ENCODE data around the gene DR1.
A peak's percentile ranks its signal among the peaks of the same experiment; 100 is the strongest.

The DR1 gene

DNA sequence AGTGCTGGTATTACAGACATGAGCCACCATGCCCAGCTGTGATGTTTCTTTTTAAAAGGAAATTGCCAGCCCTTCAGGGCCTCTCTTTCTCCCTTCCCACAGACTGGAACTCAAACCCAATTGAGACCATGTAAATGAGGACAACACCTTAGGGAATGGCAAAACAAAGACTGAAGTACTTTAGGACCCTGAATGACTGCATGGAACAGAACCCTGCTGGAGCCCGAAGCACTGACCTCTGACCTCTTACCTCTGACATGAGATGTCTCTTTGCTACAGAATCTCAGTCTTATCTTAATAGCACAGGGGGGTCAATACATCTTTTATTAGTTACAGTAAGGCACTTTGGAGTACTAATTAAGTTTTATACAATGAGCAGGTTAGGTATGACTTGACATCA is 15.5 kb upstream of the DR1 start:
- H3K27me3 ChIP-seq (ENCODE audit: insufficient read depth, poor library complexity, severe bottlenecking): no peaks in the 10 kb centered on the region
- H3K36me3 ChIP-seq (ENCODE audit: low read depth): no peaks in the 10 kb centered on the region
- TF ChIP-seq, protein P1, sequence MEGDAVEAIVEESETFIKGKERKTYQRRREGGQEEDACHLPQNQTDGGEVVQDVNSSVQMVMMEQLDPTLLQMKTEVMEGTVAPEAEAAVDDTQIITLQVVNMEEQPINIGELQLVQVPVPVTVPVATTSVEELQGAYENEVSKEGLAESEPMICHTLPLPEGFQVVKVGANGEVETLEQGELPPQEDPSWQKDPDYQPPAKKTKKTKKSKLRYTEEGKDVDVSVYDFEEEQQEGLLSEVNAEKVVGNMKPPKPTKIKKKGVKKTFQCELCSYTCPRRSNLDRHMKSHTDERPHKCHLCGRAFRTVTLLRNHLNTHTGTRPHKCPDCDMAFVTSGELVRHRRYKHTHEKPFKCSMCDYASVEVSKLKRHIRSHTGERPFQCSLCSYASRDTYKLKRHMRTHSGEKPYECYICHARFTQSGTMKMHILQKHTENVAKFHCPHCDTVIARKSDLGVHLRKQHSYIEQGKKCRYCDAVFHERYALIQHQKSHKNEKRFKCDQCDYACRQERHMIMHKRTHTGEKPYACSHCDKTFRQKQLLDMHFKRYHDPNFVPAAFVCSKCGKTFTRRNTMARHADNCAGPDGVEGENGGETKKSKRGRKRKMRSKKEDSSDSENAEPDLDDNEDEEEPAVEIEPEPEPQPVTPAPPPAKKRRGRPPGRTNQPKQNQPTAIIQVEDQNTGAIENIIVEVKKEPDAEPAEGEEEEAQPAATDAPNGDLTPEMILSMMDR (IDR thresholded peaks at IDR 0.05; ENCODE audit: poor library complexity, severe bottlenecking): no peak
- no peaks in the 10 kb centered on the region for H3K9me3 ChIP-seq (ENCODE audit: severe bottlenecking)
- ATAC-seq (ENCODE audit: low read depth) (no peak), DNase-seq (ENCODE audit: low spot score) (no peak)
- H3K27ac ChIP-seq (ENCODE audit: poor library complexity, severe bottlenecking): no peak overlapping the region
- peaks cover 7% of the 10 kb centered on the region for H3K4me1 ChIP-seq (ENCODE audit: insufficient read depth, poor library complexity, severe bottlenecking)
- no peak overlapping the region for H3K4me3 ChIP-seq (ENCODE audit: severe bottlenecking)

DNA sequence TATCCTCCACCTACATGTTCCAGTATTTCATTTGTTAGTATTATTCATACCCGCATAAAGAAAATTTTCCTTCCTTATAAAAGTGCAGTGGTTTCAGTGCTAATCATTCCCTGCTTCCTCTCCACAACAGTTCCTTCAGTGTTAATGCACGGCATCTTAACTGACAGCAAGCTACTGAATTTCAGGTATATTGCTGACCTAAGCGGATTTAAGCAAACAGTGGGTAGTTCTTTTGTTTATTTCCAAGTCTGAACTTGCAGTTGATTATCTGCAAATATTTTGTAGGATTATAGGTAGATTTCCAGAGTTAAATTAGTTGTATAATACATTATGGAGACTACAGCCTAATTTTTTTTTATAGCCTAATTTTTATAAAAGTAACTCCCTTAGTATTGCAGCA is 15.1 kb upstream of the DR1 start:
- Histone ChIP-seq H3K27ac (ENCODE audit: poor library complexity, severe bottlenecking) (no peak overlapping the region), H3K36me3 (ENCODE audit: low read depth) (no peaks in the 10 kb centered on the region), H3K27me3 (ENCODE audit: insufficient read depth, poor library complexity, severe bottlenecking) (no peaks in the 10 kb centered on the region), H3K4me3 (ENCODE audit: severe bottlenecking) (no peak overlapping the region), H3K9me3 (ENCODE audit: severe bottlenecking) (no peaks in the 10 kb centered on the region), H3K4me1 (ENCODE audit: insufficient read depth, poor library complexity, severe bottlenecking) (peaks cover 2% of the 10 kb centered on the region)
- TF ChIP-seq, protein P1 (IDR thresholded peaks at IDR 0.05; ENCODE audit: poor library complexity, severe bottlenecking): no peak
- DNase-seq (ENCODE audit: low spot score) (no peak), ATAC-seq (ENCODE audit: low read depth) (no peak)

DNA sequence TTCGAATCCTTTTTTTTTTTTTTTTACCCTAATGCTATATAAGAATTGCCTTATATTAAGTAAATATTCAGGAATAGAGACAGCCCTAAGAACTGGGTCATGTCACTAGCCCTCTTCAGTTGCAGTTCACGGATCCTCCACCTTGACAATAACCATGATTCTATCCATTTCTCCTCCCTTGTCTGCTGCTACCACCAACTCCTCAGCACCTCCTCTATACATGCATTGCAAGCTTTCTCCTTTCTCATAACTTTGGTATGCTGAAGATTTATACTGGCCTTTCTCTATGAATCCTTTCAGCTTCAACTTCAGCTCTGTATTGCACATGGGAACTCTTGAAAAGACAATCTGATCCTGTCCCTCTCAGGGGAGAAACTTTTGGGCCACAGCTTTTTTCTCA is 14.3 kb upstream of the DR1 start:
- Histone ChIP-seq H3K9me3 (ENCODE audit: severe bottlenecking) (no peaks in the 10 kb centered on the region), H3K4me1 (ENCODE audit: insufficient read depth, poor library complexity, severe bottlenecking) (no peaks in the 10 kb centered on the region), H3K27me3 (ENCODE audit: insufficient read depth, poor library complexity, severe bottlenecking) (no peaks in the 10 kb centered on the region), H3K27ac (ENCODE audit: poor library complexity, severe bottlenecking) (no peak overlapping the region), H3K4me3 (ENCODE audit: severe bottlenecking) (no peak overlapping the region), H3K36me3 (ENCODE audit: low read depth) (0 out of 2 replicates have a peak, but pooled peaks cover 4% of the 10 kb centered on the region)
- DNase-seq (ENCODE audit: low spot score) (no peak), ATAC-seq (ENCODE audit: low read depth) (peak; percentile 53)
- TF ChIP-seq, protein P1 (IDR thresholded peaks at IDR 0.05; ENCODE audit: poor library complexity, severe bottlenecking): no peak

DNA sequence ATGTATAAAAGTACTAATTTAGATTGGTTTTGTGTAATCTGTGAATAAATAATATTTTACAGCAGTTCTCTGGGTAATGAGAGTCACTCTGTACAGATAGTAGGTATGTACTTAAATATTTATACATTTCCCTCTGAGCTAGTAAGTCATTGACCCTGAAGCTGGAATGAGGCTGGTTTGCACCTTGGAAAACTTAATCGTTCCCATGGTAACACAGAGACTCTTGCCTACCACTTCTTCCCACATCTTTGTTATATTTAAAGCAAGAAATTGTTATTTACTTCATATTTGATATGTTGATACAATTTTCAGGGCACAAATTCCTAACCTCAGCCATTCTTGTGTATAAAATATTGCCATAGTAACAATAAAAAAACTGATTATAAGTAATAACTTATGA is 13.3 kb upstream of the DR1 start:
- no peaks in the 10 kb centered on the region for H3K27me3 ChIP-seq (ENCODE audit: insufficient read depth, poor library complexity, severe bottlenecking)
- no peak overlapping the region for H3K27ac ChIP-seq (ENCODE audit: poor library complexity, severe bottlenecking)
- H3K9me3 ChIP-seq (ENCODE audit: severe bottlenecking): no peaks in the 10 kb centered on the region
- H3K4me3 ChIP-seq (ENCODE audit: severe bottlenecking): no peak overlapping the region
- ATAC-seq (ENCODE audit: low read depth) (no peak), DNase-seq (ENCODE audit: low spot score) (no peak)
- H3K4me1 ChIP-seq (ENCODE audit: insufficient read depth, poor library complexity, severe bottlenecking): no peaks in the 10 kb centered on the region
- peaks cover 6% of the 10 kb centered on the region; the same call in 1 of the 2 replicates for H3K36me3 ChIP-seq (ENCODE audit: low read depth)
- TF ChIP-seq, protein P1 (IDR thresholded peaks at IDR 0.05; ENCODE audit: poor library complexity, severe bottlenecking): no peak

DNA sequence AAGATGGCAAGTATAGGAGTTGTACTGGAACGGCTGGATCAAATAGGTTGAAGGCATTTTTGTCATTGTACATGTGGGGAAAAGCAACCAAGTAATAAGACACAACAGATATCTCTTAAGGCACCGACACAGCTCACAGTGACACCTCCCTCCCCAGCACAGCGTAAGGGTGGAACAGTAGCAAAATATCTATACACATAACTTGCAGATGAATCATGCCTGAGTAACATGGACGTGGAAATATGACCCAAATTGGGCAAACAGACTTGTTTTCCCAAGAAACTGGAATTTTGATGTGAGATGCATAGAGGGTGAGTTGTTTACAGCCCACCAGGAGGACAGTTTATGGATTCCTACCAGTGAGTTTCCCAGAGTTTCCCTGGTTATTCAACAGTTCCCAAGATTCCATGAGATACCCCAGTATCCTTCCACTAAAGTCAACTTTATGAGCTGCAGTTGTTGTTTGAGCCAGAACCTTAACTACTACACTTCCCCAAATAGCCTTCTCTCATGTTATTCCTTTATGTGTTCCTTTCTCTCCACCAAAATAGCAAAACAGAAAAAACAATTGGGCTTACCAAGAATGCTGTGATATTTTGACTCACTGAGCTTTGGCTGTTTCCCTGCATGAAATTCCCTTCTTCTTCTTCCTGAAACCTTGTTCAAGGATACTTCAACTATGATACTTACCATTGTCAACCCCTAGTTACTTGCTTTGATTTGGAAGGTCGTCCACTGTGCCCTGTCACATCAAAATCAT is 7.1 kb upstream of the DR1 start:
- no peaks in the 10 kb centered on the region for H3K9me3 ChIP-seq (ENCODE audit: severe bottlenecking)
- no peaks in the 10 kb centered on the region for H3K27me3 ChIP-seq (ENCODE audit: insufficient read depth, poor library complexity, severe bottlenecking)
- TF ChIP-seq, protein P1 (IDR thresholded peaks at IDR 0.05; ENCODE audit: poor library complexity, severe bottlenecking): no peak
- H3K36me3 ChIP-seq (ENCODE audit: low read depth): peaks cover 16% of the 10 kb centered on the region; the same call in 1 of the 2 replicates
- peak overlapping the region; percentile 78 for H3K27ac ChIP-seq (ENCODE audit: poor library complexity, severe bottlenecking)
- peaks cover 24% of the 10 kb centered on the region for H3K4me1 ChIP-seq (ENCODE audit: insufficient read depth, poor library complexity, severe bottlenecking)
- ATAC-seq (ENCODE audit: low read depth) (peak; percentile 98), DNase-seq (ENCODE audit: low spot score) (no peak)
- no peak overlapping the region for H3K4me3 ChIP-seq (ENCODE audit: severe bottlenecking)
